ENCODE measurements around the gene ST3GAL4.

Gene ST3GAL4

GRCh38 chr11:126434950-126435335 is 79.5 kb downstream of the ST3GAL4 start:
- peaks cover 0 to 7% (median 0%) of the 10 kb centered on the region in 5 donors for H3K36me3 ChIP-seq (ENCODE audit: control insufficient read depth in 5 of 5, insufficient read depth in 5 of 5, low read length in 5 of 5)
- peaks cover 3 to 34% (median 8%) of the 10 kb centered on the region in 5 donors for H3K4me1 ChIP-seq (ENCODE audit: control insufficient read depth in 5 of 5, insufficient read depth in 5 of 5, low read length in 5 of 5)
- H3K9me3 ChIP-seq (ENCODE audit: control insufficient read depth in 5 of 5, low read length in 5 of 5), result no peaks in the 10 kb centered on the region
- peaks cover 0 to 5% (median 0%) of the 10 kb centered on the region in 5 donors for H3K27me3 ChIP-seq (ENCODE audit: control insufficient read depth in 5 of 5, insufficient read depth in 4 of 5, low read length in 5 of 5)
- H3K4me3 ChIP-seq (ENCODE audit: low read depth in 1 of 5, low read length in 5 of 5), result no peak overlapping the region
- H3K27ac ChIP-seq (ENCODE audit: low read depth, low read length), result no peak overlapping the region
- H3K9ac ChIP-seq (ENCODE audit: low read length in 5 of 5), result no peak overlapping the region

GRCh38 chr11:126436209-126436755 is 80.8 kb downstream of the ST3GAL4 start:
- Histone ChIP-seq H3K27ac (ENCODE audit: low read depth, low read length) (no peak overlapping the region), H3K27me3 (ENCODE audit: control insufficient read depth in 5 of 5, insufficient read depth in 4 of 5, low read length in 5 of 5) (peaks cover 0 to 9% (median 0%) of the 10 kb centered on the region in 5 donors), H3K4me1 (ENCODE audit: control insufficient read depth in 5 of 5, insufficient read depth in 5 of 5, low read length in 5 of 5) (peaks cover 4 to 35% (median 13%) of the 10 kb centered on the region in 5 donors), H3K9ac (ENCODE audit: low read length in 5 of 5) (no peak overlapping the region), H3K9me3 (ENCODE audit: control insufficient read depth in 5 of 5, low read length in 5 of 5) (no peaks in the 10 kb centered on the region), H3K4me3 (ENCODE audit: low read depth in 1 of 5, low read length in 5 of 5) (no peak overlapping the region), H3K36me3 (ENCODE audit: control insufficient read depth in 5 of 5, insufficient read depth in 5 of 5, low read length in 5 of 5) (peaks cover 0 to 7% (median 0%) of the 10 kb centered on the region in 5 donors)

DNA sequence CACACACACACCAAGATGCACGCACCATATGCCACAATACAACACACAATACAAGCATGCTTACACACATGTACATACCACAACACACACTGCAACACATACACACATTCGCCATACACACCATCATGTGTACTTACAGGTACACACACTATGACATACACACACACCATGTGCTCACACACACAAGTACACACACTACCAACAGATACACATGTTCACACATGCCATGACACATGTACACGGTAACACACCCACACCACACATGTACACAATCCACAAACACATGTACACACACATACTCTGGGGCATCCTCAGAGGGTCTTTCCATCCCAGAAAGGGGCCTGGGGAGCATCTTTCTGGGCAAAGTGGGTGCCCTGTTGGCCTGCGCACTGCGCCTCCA is 82.2 kb downstream of the ST3GAL4 start:
- Histone ChIP-seq H3K9me3 (ENCODE audit: control insufficient read depth in 5 of 5, low read length in 5 of 5) (no peaks in the 10 kb centered on the region), H3K4me3 (ENCODE audit: low read depth in 1 of 5, low read length in 5 of 5) (no peak overlapping the region), H3K4me1 (ENCODE audit: control insufficient read depth in 5 of 5, insufficient read depth in 5 of 5, low read length in 5 of 5) (peaks cover 2 to 26% (median 5%) of the 10 kb centered on the region in 5 donors), H3K27ac (ENCODE audit: low read depth, low read length) (no peak overlapping the region), H3K27me3 (ENCODE audit: control insufficient read depth in 5 of 5, insufficient read depth in 4 of 5, low read length in 5 of 5) (peaks cover 0 to 10% (median 2%) of the 10 kb centered on the region in 5 donors), H3K9ac (ENCODE audit: low read length in 5 of 5) (no peak overlapping the region), H3K36me3 (ENCODE audit: control insufficient read depth in 5 of 5, insufficient read depth in 5 of 5, low read length in 5 of 5) (peaks cover 0 to 7% (median 0%) of the 10 kb centered on the region in 5 donors)

DNA sequence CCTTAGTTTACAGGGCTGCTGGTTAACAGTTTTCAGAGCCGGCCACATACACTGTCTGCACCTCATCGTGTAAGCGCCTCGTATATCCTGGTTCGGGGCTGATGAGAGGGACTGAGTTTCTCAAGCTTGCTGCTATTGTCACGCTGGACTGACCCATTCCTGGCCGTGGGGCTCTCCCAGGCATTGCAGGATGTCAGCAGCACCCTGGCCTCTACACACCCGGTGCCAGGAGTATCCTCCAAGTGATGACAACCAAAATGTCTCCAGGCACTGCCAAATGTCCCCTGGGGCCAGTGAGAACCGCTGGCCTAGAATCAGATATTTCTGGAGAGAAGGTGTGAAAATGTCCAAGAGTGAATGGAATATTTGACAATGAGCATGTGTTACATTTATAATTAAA is 82.8 kb downstream of the ST3GAL4 start:
- Histone ChIP-seq H3K27me3 (ENCODE audit: control insufficient read depth in 5 of 5, insufficient read depth in 4 of 5, low read length in 5 of 5) (peaks cover 0 to 10% (median 3%) of the 10 kb centered on the region in 5 donors), H3K27ac (ENCODE audit: low read depth, low read length) (no peak overlapping the region), H3K4me1 (ENCODE audit: control insufficient read depth in 5 of 5, insufficient read depth in 5 of 5, low read length in 5 of 5) (peaks cover 2 to 26% (median 5%) of the 10 kb centered on the region in 5 donors)

GRCh38 chr11:126438691-126439090 is 83.2 kb downstream of the ST3GAL4 start:
- no peak overlapping the region for H3K4me3 ChIP-seq (ENCODE audit: low read depth in 1 of 5, low read length in 5 of 5)
- peaks cover 2 to 24% (median 5%) of the 10 kb centered on the region in 5 donors for H3K4me1 ChIP-seq (ENCODE audit: control insufficient read depth in 5 of 5, insufficient read depth in 5 of 5, low read length in 5 of 5)
- peaks cover 0 to 10% (median 3%) of the 10 kb centered on the region in 5 donors for H3K27me3 ChIP-seq (ENCODE audit: control insufficient read depth in 5 of 5, insufficient read depth in 4 of 5, low read length in 5 of 5)
- peaks cover 0 to 7% (median 0%) of the 10 kb centered on the region in 5 donors for H3K36me3 ChIP-seq (ENCODE audit: control insufficient read depth in 5 of 5, insufficient read depth in 5 of 5, low read length in 5 of 5)
- H3K9me3 ChIP-seq (ENCODE audit: control insufficient read depth in 5 of 5, low read length in 5 of 5), result no peaks in the 10 kb centered on the region
- no peak overlapping the region for H3K27ac ChIP-seq (ENCODE audit: low read depth, low read length)
- H3K9ac ChIP-seq (ENCODE audit: low read length in 5 of 5), result no peak overlapping the region

More for the DNA sequence above, 82.8 kb downstream of the ST3GAL4 start:
- Histone ChIP-seq H3K9ac (ENCODE audit: low read length in 5 of 5) (no peak overlapping the region), H3K36me3 (ENCODE audit: control insufficient read depth in 5 of 5, insufficient read depth in 5 of 5, low read length in 5 of 5) (peaks cover 0 to 7% (median 0%) of the 10 kb centered on the region in 5 donors), H3K9me3 (ENCODE audit: control insufficient read depth in 5 of 5, low read length in 5 of 5) (no peaks in the 10 kb centered on the region), H3K4me3 (ENCODE audit: low read depth in 1 of 5, low read length in 5 of 5) (no peak overlapping the region)

DNA sequence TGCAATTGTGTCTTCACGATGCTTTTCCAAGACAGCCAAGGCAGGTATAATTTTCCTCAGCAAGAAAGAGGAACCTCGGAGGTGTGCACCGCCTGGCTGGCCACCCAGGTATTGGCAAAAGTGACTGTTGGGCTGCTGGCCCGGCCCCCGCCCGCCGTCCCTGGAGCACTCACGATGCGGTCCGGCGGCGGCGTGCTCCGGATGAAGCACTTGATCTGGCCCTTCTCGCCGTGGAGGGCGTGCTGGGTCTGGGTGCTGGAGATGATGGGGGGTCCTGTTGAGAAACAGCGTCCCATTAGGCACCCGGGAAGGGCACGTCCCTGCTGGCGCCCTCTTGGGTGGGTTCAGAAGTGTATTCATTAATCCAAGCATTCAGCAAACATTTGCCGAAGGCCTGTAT is 84.8 kb downstream of the ST3GAL4 start:
- H3K9ac ChIP-seq (ENCODE audit: low read length in 5 of 5), result no peak overlapping the region
- peaks cover 0 to 7% (median 0%) of the 10 kb centered on the region in 5 donors for H3K36me3 ChIP-seq (ENCODE audit: control insufficient read depth in 5 of 5, insufficient read depth in 5 of 5, low read length in 5 of 5)
- peaks cover 2 to 14% (median 5%) of the 10 kb centered on the region in 5 donors for H3K4me1 ChIP-seq (ENCODE audit: control insufficient read depth in 5 of 5, insufficient read depth in 5 of 5, low read length in 5 of 5)
- no peak overlapping the region for H3K27ac ChIP-seq (ENCODE audit: low read depth, low read length)
- H3K27me3 ChIP-seq (ENCODE audit: control insufficient read depth in 5 of 5, insufficient read depth in 4 of 5, low read length in 5 of 5), result peaks cover 0 to 5% (median 3%) of the 10 kb centered on the region in 5 donors
- no peak overlapping the region for H3K4me3 ChIP-seq (ENCODE audit: low read depth in 1 of 5, low read length in 5 of 5)
- no peaks in the 10 kb centered on the region for H3K9me3 ChIP-seq (ENCODE audit: control insufficient read depth in 5 of 5, low read length in 5 of 5)

- no peaks in the 10 kb centered on the region for H3K9me3 ChIP-seq (ENCODE audit: control insufficient read depth in 5 of 5, low read length in 5 of 5)
- H3K4me1 ChIP-seq (ENCODE audit: control insufficient read depth in 5 of 5, insufficient read depth in 5 of 5, low read length in 5 of 5), result peaks cover 2 to 12% (median 5%) of the 10 kb centered on the region in 5 donors
- peaks cover 0 to 5% (median 3%) of the 10 kb centered on the region in 5 donors for H3K27me3 ChIP-seq (ENCODE audit: control insufficient read depth in 5 of 5, insufficient read depth in 4 of 5, low read length in 5 of 5)
- no peak overlapping the region for H3K9ac ChIP-seq (ENCODE audit: low read length in 5 of 5)
- H3K36me3 ChIP-seq (ENCODE audit: control insufficient read depth in 5 of 5, insufficient read depth in 5 of 5, low read length in 5 of 5), result peaks cover 0 to 7% (median 0%) of the 10 kb centered on the region in 5 donors
- no peak overlapping the region for H3K4me3 ChIP-seq (ENCODE audit: low read depth in 1 of 5, low read length in 5 of 5)
- H3K27ac ChIP-seq (ENCODE audit: low read depth, low read length), result no peak overlapping the region
These were observed 85.5 kb downstream of the ST3GAL4 start for GRCh38 chr11:126440792-126441514.

DNA sequence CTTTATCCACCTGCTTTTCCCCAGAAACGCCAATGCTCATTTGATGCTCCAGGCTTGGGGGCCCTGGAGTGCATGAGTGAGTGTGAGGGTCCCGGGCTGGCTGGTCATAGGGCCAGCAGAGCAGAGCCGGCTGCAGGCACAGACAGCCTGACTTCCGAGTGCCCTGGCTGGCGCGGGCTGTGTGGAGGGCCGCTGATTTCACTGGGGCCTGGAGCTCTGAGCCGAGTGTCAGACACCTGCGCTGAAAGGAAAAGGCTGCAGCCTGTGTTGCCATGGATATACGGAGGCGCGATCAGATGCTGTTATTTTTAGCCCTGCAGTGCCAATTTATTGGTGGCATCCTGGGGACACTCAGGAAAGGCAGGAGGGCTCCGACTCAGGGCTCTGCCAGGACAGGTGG is 87.6 kb downstream of the ST3GAL4 start:
- Histone ChIP-seq H3K27ac (ENCODE audit: low read depth, low read length) (no peak overlapping the region), H3K36me3 (ENCODE audit: control insufficient read depth in 5 of 5, insufficient read depth in 5 of 5, low read length in 5 of 5) (no peaks in the 10 kb centered on the region), H3K9me3 (ENCODE audit: control insufficient read depth in 5 of 5, low read length in 5 of 5) (no peaks in the 10 kb centered on the region), H3K4me3 (ENCODE audit: low read depth in 1 of 5, low read length in 5 of 5) (no peak overlapping the region), H3K4me1 (ENCODE audit: control insufficient read depth in 5 of 5, insufficient read depth in 5 of 5, low read length in 5 of 5) (peaks cover 2 to 12% (median 5%) of the 10 kb centered on the region in 5 donors), H3K27me3 (ENCODE audit: control insufficient read depth in 5 of 5, insufficient read depth in 4 of 5, low read length in 5 of 5) (peaks cover 0 to 5% (median 3%) of the 10 kb centered on the region in 5 donors), H3K9ac (ENCODE audit: low read length in 5 of 5) (no peak overlapping the region)

- Histone ChIP-seq H3K9me3 (ENCODE audit: control insufficient read depth in 5 of 5, low read length in 5 of 5) (no peaks in the 10 kb centered on the region), H3K4me1 (ENCODE audit: control insufficient read depth in 5 of 5, insufficient read depth in 5 of 5, low read length in 5 of 5) (peaks cover 2 to 12% (median 5%) of the 10 kb centered on the region in 5 donors), H3K27me3 (ENCODE audit: control insufficient read depth in 5 of 5, insufficient read depth in 4 of 5, low read length in 5 of 5) (peaks cover 0 to 5% (median 3%) of the 10 kb centered on the region in 5 donors), H3K36me3 (ENCODE audit: control insufficient read depth in 5 of 5, insufficient read depth in 5 of 5, low read length in 5 of 5) (no peaks in the 10 kb centered on the region), H3K27ac (ENCODE audit: low read depth, low read length) (no peak overlapping the region), H3K4me3 (ENCODE audit: low read depth in 1 of 5, low read length in 5 of 5) (no peak overlapping the region), H3K9ac (ENCODE audit: low read length in 5 of 5) (no peak overlapping the region)
These were observed 88.6 kb downstream of the ST3GAL4 start for GRCh38 chr11:126444072-126444471.

DNA sequence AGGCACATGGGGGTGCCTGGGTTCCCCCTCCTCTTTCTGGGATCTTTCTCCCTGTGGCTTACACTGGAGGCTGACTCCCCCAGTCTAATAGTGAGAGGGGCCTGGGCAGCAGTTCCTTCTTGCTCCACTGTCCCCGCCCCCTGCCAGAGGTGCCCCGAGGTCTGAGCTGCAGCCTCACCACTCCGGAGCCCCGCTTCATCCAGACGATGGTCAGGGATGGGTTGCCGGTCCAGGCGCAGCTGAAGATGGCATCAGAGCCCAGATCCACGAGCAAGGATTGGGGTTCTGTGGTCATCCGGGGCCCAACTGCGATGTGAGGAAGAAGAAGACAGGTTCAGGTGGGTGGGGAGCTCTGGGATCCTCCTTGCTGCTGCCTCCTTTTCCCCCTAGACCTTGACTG is 91.1 kb downstream of the ST3GAL4 start:
- Histone ChIP-seq H3K9ac (ENCODE audit: low read length in 5 of 5) (no peak overlapping the region), H3K4me3 (ENCODE audit: low read depth in 1 of 5, low read length in 5 of 5) (no peak overlapping the region), H3K27me3 (ENCODE audit: control insufficient read depth in 5 of 5, insufficient read depth in 4 of 5, low read length in 5 of 5) (peaks cover 0 to 4% (median 0%) of the 10 kb centered on the region in 5 donors), H3K9me3 (ENCODE audit: control insufficient read depth in 5 of 5, low read length in 5 of 5) (peaks cover 0 to 10% (median 0%) of the 10 kb centered on the region in 5 donors), H3K27ac (ENCODE audit: low read depth, low read length) (no peak overlapping the region), H3K36me3 (ENCODE audit: control insufficient read depth in 5 of 5, insufficient read depth in 5 of 5, low read length in 5 of 5) (no peaks in the 10 kb centered on the region), H3K4me1 (ENCODE audit: control insufficient read depth in 5 of 5, insufficient read depth in 5 of 5, low read length in 5 of 5) (peaks cover 0 to 6% (median 0%) of the 10 kb centered on the region in 5 donors)

Measured in subcutaneous abdominal adipose tissue (tissue), 5 donors.